SK-N-SH (cell line): ENCODE measurements around the gene ZNF24. TPM values are rescaled to one million over a fixed set of nuclear protein-coding genes. Genes with fewer than 3 reads are reported as not detected.

ENCODE experiments used
- CTCF ChIA-PET: fragments of 300-600, 350-600 bp; formaldehyde crosslinking; extraction: SDS; loops from one replicate; lab custom pipeline; 2021; lab: Yijun Ruan, JAX
- POLR2A ChIA-PET: fragments of 350-600 bp; sonication (Branson Sonifier 250); formaldehyde crosslinking; extraction: SDS; loops from one replicate; lab custom pipeline; 2020; ENCODE audit warnings: antibody characterized with exemption, inconsistent platforms; lab: Yijun Ruan, JAX
- DNase-seq: peaks from one replicate; pipeline ENCODE4 v3.0.0; 2012
- H2AFZ ChIP-seq: fragments of 200-600 bp; sonication (generic); 2 replicates; pipeline ENCODE4 v1.8.1; 2016; ENCODE audit warnings: antibody characterized with exemption, mild to moderate bottlenecking, low read depth
- H3F3A ChIP-seq: fragments of 200-600 bp; sonication (generic); replicated peaks from 2 replicates; pipeline ENCODE3; 2016; ENCODE audit warnings: antibody characterized with exemption, mild to moderate bottlenecking; ENCODE audit not compliant: insufficient read depth
- H3K27ac ChIP-seq, 2 experiments: fragments of 200-500 bp in 1 of 2; fragments of 200-600 bp in 1 of 2; sonication (Bioruptor generic) in 1 of 2; sonication (generic), shearing (Covaris generic) in 1 of 2; 2 replicates each; pipeline versions ENCODE4 v1.5.1 to v1.6.1; 2014 to 2016; ENCODE audit warnings: low read depth in 2 of 2, inconsistent platforms in 1 of 2, low read length in 1 of 2, mild to moderate bottlenecking in 1 of 2, mixed read lengths in 1 of 2
- H3K27me3 ChIP-seq: fragments of 200-600 bp; sonication (generic), shearing (Covaris generic); 2 replicates; pipeline ENCODE4 v1.6.1; 2016; ENCODE audit warnings: mixed run types; ENCODE audit not compliant: insufficient read depth
- H3K36me3 ChIP-seq, 2 experiments: fragments of 200-500 bp in 1 of 2; fragments of 200-600 bp in 1 of 2; sonication (Bioruptor generic) in 1 of 2; sonication (generic) in 1 of 2; replicated peaks in 1 of 2; 2 replicates each; pipeline versions ENCODE3 to v1.5.1; 2014 to 2016; ENCODE audit warnings: low read length in 1 of 2, mild to moderate bottlenecking in 1 of 2; ENCODE audit not compliant: insufficient read depth in 2 of 2, control insufficient read depth in 1 of 2
- H3K4me1 ChIP-seq, 2 experiments: fragments of 200-500 bp in 1 of 2; fragments of 200-600 bp in 1 of 2; sonication (Bioruptor generic) in 1 of 2; sonication (generic), shearing (Covaris generic) in 1 of 2; 2 replicates each; pipeline versions ENCODE4 v1.5.1 to v1.6.1; 2014 to 2016; ENCODE audit warnings: low read depth in 1 of 2, low read length in 1 of 2, mixed run types in 1 of 2; ENCODE audit not compliant: insufficient read depth in 2 of 2, control insufficient read depth in 1 of 2
- H3K4me2 ChIP-seq: fragments of 200-600 bp; sonication (generic), shearing (Covaris generic); 2 replicates; pipeline ENCODE4 v1.6.1; 2017; ENCODE audit warnings: mixed run types
- H3K4me3 ChIP-seq, 2 experiments: fragments of 200-500 bp in 1 of 2; fragments of 200-600 bp in 1 of 2; sonication (Bioruptor generic) in 1 of 2; sonication (generic), shearing (Covaris generic) in 1 of 2; 2 replicates each; pipeline versions ENCODE4 v1.5.1 to v1.8.1; 2014 to 2016; ENCODE audit warnings: low read depth in 2 of 2, inconsistent platforms in 1 of 2, low read length in 1 of 2, mild to moderate bottlenecking in 1 of 2, mixed read lengths in 1 of 2, moderate library complexity in 1 of 2
- H3K79me2 ChIP-seq: fragments of 200-600 bp; sonication (generic); 2 replicates; pipeline ENCODE4 v1.8.1; 2017; ENCODE audit warnings: mild to moderate bottlenecking; ENCODE audit not compliant: insufficient read depth
- H3K9ac ChIP-seq: fragments of 200-600 bp; sonication (generic); 2 replicates; pipeline ENCODE4 v1.6.1; 2017; ENCODE audit warnings: mixed run types
- H3K9me2 ChIP-seq: fragments of 200-600 bp; sonication (generic); 2 replicates; pipeline ENCODE4 v1.6.1; 2017; ENCODE audit warnings: mixed run types
- H3K9me3 ChIP-seq: fragments of 200-600 bp; sonication (generic); 2 replicates; pipeline ENCODE4 v1.6.1; 2017; ENCODE audit warnings: mixed run types, mild to moderate bottlenecking, moderate library complexity
- H4K20me1 ChIP-seq: fragments of 200-600 bp; sonication (generic); 2 replicates; pipeline ENCODE4 v1.6.1; 2017; ENCODE audit warnings: mild to moderate bottlenecking, mixed run types; ENCODE audit not compliant: insufficient read depth
- CHD2 ChIP-seq: fragments of 150-350 bp; IDR thresholded peaks from 2 replicates; pipeline ENCODE4 v1.6.1; 2018; ENCODE audit warnings: low read length; ENCODE audit not compliant: partially characterized antibody
- CTCF ChIP-seq: fragments of 200-600 bp; sonication (generic); IDR thresholded peaks from 2 replicates; pipeline ENCODE4 v1.6.1; 2017; ENCODE audit warnings: antibody characterized with exemption, mild to moderate bottlenecking, moderate library complexity
- EZH2phosphoT487 ChIP-seq: fragments of 200-600 bp; sonication (generic); IDR thresholded peaks from 2 replicates; pipeline ENCODE4 v1.6.1; 2017; ENCODE audit warnings: low read depth, mixed run types, mild to moderate bottlenecking, antibody characterized with exemption, moderate library complexity, borderline replicate concordance
- FOXJ3 ChIP-seq: sonication (generic); formaldehyde crosslinking; IDR thresholded peaks from 2 replicates; pipeline ENCODE4 v1.5.1; 2020; ENCODE audit warnings: mild to moderate bottlenecking, missing genetic modification reagents
- FOXM1 ChIP-seq: IDR thresholded peaks from 2 replicates; pipeline ENCODE4 v1.4.0; 2012; ENCODE audit warnings: low read depth, mild to moderate bottlenecking
- GATA2 ChIP-seq: sonication (generic); formaldehyde crosslinking; IDR thresholded peaks from 2 replicates; pipeline ENCODE4 v1.5.0; 2020; ENCODE audit warnings: mild to moderate bottlenecking, missing genetic modification reagents
- JUND ChIP-seq: IDR thresholded peaks from 2 replicates; pipeline ENCODE4 v1.4.0; 2012
- MAX ChIP-seq: IDR thresholded peaks from 2 replicates; pipeline ENCODE4 v1.4.0; 2012; ENCODE audit warnings: low read depth
- MEF2A ChIP-seq: IDR thresholded peaks from 2 replicates; pipeline ENCODE4 v1.4.0; 2012; ENCODE audit warnings: low read depth, borderline replicate concordance
- NRF1 ChIP-seq: IDR thresholded peaks from 2 replicates; pipeline ENCODE4 v1.6.1; 2012; ENCODE audit warnings: low read depth, mild to moderate bottlenecking, low read length
- REST ChIP-seq: IDR thresholded peaks from 2 replicates; pipeline ENCODE4 v1.6.1; 2012; ENCODE audit warnings: mild to moderate bottlenecking, low read depth, low read length, moderate library complexity
- RFX5 ChIP-seq: IDR thresholded peaks from 2 replicates; pipeline ENCODE4 v1.6.1; 2012; ENCODE audit warnings: mild to moderate bottlenecking, improper control_type of control experiment, low read length
- RXRA ChIP-seq: IDR thresholded peaks from 2 replicates; pipeline ENCODE4 v1.4.0; 2012; ENCODE audit warnings: low read depth, mild to moderate bottlenecking, borderline replicate concordance
- SMC3 ChIP-seq: IDR thresholded peaks from 2 replicates; pipeline ENCODE4 v1.6.1; 2012; ENCODE audit warnings: low read depth, low read length, improper control_type of control experiment
- USF1 ChIP-seq: IDR thresholded peaks from 2 replicates; pipeline ENCODE4 v1.4.0; 2012; ENCODE audit warnings: low read depth, borderline replicate concordance
- USF2 ChIP-seq: fragments of 150-350 bp; IDR thresholded peaks from 2 replicates; pipeline ENCODE4 v1.6.1; 2017; ENCODE audit warnings: antibody characterized with exemption, low read length, low read depth, borderline replicate concordance
- YY1 ChIP-seq: IDR thresholded peaks from 2 replicates; pipeline ENCODE4 v1.4.0; 2012; ENCODE audit warnings: low read depth, mild to moderate bottlenecking
- WGBS: methylation state at CpG from one replicate; pipeline ENCODE4 v1.1.6; 2017; ENCODE audit warnings: low lambda C conversion rate; 5-methylcytosine and 5-hydroxymethylcytosine counted together
- polyA plus RNA-seq, 3 experiments: library from polyadenylated mRNA; depleted of rRNA; stranded (reverse); fragments of >200 nt; gene quantifications; 2 replicates each; pipeline ENCODE4 v1.2.3, GENCODE V29; 2012

ZNF24 gene
- polyA plus RNA-seq, 1 of the 3 experiments (the other 2 are of a cell fraction) = 6.9 TPM

GRCh38 chr18:35335866-35336265 is 8.4 kb downstream of the ZNF24 start:
- no peaks in the 10 kb centered on the region for H3K4me1 ChIP-seq
- H3K9me2 ChIP-seq = no peaks in the 10 kb centered on the region
- H3K4me3 ChIP-seq = no peak overlapping the region
- no peak overlapping the region for H2AFZ ChIP-seq
- no peak overlapping the region for H3K9ac ChIP-seq
- no peaks in the 10 kb centered on the region for H3K9me3 ChIP-seq
- H3K27me3 ChIP-seq = no peaks in the 10 kb centered on the region
- H3K79me2 ChIP-seq = peaks cover 57% of the 10 kb centered on the region
- POLR2A ChIA-PET = no interaction called here
- peaks cover 17% of the 10 kb centered on the region for H4K20me1 ChIP-seq
- CTCF ChIA-PET = interaction anchor here (1.1 kb wide), 1 partner anchor 104 kb away, joined by 3 read pairs; no protein-coding TSS in a partner anchor
- 93% methylated on average over 4 of the region's 4 CpGs for WGBS
- TF ChIP-seq CTCF = no peak
- TF ChIP-seq FOXJ3 (CRISPR knock-in tag) = no peak
- TF ChIP-seq YY1 = no peak
- TF ChIP-seq RFX5 = no peak
- no peak for TF ChIP-seq USF2
- no peak for TF ChIP-seq USF1
- TF ChIP-seq, all 33 proteins: peak for 0
- Histone ChIP-seq H3K36me3 (peaks cover 85 to 94% of the 10 kb centered on the region in 2 experiments), H3K4me2 (no peak overlapping the region), H3F3A (peaks cover 8% of the 10 kb centered on the region), H3K27ac (no peak overlapping the region; a peak in 1 of 4 replicates)
- DNase-seq = no peak

- peaks cover 7% of the 10 kb centered on the region; the same call in 1 of the 2 replicates for H4K20me1 ChIP-seq
- no peak overlapping the region for H3K9ac ChIP-seq
- no peaks in the 10 kb centered on the region for H3K9me3 ChIP-seq
- WGBS = 97% methylated on average over 3 of the region's 3 CpGs
- CTCF ChIA-PET = no interaction called here
- peaks cover 47% of the 10 kb centered on the region for H3K79me2 ChIP-seq
- H3F3A ChIP-seq = peaks cover 8% of the 10 kb centered on the region
- no peaks in the 10 kb centered on the region for H3K9me2 ChIP-seq
- no peak overlapping the region for H3K4me2 ChIP-seq
- POLR2A ChIA-PET = interaction anchor here (0.8 kb wide), 1 partner anchor 68 kb away, joined by 6 read pairs; no protein-coding TSS in a partner anchor
- peaks cover 75 to 83% of the 10 kb centered on the region in 2 experiments for H3K36me3 ChIP-seq
- H2AFZ ChIP-seq = no peak overlapping the region
- H3K4me1 ChIP-seq = no peaks in the 10 kb centered on the region
- DNase-seq = no peak
- no peak overlapping the region for H3K4me3 ChIP-seq
- H3K27ac ChIP-seq = peak overlapping the region in 1 of 2 experiments; percentile 11; a peak in 1 of 4 replicates
- H3K27me3 ChIP-seq = no peaks in the 10 kb centered on the region
- TF ChIP-seq FOXM1 (no peak), RXRA (no peak), SMC3 (no peak), EZH2phosphoT487 (no peak), JUND (no peak), MAX (no peak), GATA2 (CRISPR knock-in tag) (no peak), REST (no peak), CHD2 (no peak), MEF2A (no peak), USF2 (no peak), NRF1 (no peak)
Observed at GRCh38 chr18:35334821-35335220, 9.4 kb downstream of the ZNF24 start.
